ENCODE measurements around the gene SFXN5.

SFXN5 gene

DNA sequence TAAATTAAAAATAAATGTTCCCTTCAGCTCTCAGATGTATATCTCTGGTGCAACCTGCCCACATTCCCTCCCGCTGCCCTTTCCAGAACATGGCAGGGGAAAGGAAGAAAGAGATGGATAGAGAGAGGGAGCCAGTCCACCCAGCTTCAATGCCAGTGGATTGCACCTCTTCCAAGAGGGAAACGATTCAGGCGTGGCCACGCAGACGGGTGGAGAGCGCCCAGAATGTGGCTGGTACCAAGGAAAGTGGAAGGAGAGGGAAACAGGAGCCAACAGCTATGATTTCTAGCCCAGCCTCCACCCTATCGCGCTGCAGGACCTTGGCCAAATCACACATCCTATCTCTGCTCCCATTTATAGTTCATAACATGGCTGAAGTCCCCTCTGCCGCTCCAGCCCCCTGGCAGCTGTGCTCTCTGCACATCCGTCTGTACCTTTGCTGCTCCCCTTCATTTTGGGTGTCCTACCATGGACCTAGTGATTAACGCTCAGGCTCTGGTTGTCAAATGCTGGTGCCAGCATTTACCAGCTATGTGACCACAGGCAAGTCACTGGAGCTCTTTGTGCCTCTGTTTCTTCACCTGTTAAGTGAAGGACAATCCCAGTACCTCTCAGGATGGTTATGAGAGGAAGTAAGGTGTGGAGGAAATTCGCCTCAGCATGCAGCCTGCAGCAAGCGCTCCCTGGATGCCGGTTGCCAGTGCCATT, 66.5 kb downstream of the SFXN5 start:
- Histone ChIP-seq H3K27me3 (ENCODE audit: insufficient read depth, low read length) (no peaks in the 10 kb centered on the region), H3F3A (ENCODE audit: insufficient read depth, low read length) (no peaks in the 10 kb centered on the region), H3K4me2 (ENCODE audit: low read length) (no peak overlapping the region), H3K9me3 (ENCODE audit: low read length) (no peaks in the 10 kb centered on the region), H3K79me2 (ENCODE audit: insufficient read depth, low read length) (no peaks in the 10 kb centered on the region), H3K4me1 (ENCODE audit: insufficient read depth, low read length, severe bottlenecking) (no peaks in the 10 kb centered on the region), H3K4me3 (ENCODE audit: low read depth, low read length, poor library complexity, severe bottlenecking) (no peak overlapping the region), H3K9me2 (ENCODE audit: low read depth, low read length) (no peaks in the 10 kb centered on the region), H3K9ac (ENCODE audit: low read length) (no peak overlapping the region), H2AFZ (ENCODE audit: low read length) (no peak overlapping the region), H3K36me3 (ENCODE audit: insufficient read depth, low read length) (no peaks in the 10 kb centered on the region), H4K20me1 (ENCODE audit: insufficient read depth, low read length) (no peaks in the 10 kb centered on the region), H3K27ac (ENCODE audit: low read depth, low read length, poor library complexity, severe bottlenecking) (no peak overlapping the region)
- TF ChIP-seq, protein P1, sequence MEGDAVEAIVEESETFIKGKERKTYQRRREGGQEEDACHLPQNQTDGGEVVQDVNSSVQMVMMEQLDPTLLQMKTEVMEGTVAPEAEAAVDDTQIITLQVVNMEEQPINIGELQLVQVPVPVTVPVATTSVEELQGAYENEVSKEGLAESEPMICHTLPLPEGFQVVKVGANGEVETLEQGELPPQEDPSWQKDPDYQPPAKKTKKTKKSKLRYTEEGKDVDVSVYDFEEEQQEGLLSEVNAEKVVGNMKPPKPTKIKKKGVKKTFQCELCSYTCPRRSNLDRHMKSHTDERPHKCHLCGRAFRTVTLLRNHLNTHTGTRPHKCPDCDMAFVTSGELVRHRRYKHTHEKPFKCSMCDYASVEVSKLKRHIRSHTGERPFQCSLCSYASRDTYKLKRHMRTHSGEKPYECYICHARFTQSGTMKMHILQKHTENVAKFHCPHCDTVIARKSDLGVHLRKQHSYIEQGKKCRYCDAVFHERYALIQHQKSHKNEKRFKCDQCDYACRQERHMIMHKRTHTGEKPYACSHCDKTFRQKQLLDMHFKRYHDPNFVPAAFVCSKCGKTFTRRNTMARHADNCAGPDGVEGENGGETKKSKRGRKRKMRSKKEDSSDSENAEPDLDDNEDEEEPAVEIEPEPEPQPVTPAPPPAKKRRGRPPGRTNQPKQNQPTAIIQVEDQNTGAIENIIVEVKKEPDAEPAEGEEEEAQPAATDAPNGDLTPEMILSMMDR (IDR thresholded peaks at IDR 0.05; ENCODE audit: low read length), result no peak
- TF ChIP-seq EZH2 (IDR thresholded peaks at IDR 0.05; ENCODE audit: borderline replicate concordance, low read length), result no peak

GRCh38 chr2:73004466-73004865, 67.0 kb downstream of the SFXN5 start:
- no peak for TF ChIP-seq EZH2 (IDR thresholded peaks at IDR 0.05; ENCODE audit: borderline replicate concordance, low read length)
- TF ChIP-seq, protein P1 (IDR thresholded peaks at IDR 0.05; ENCODE audit: low read length), result no peak

GRCh38 chr2:73003027-73003426, 68.5 kb downstream of the SFXN5 start:
- Histone ChIP-seq H3K4me3 (ENCODE audit: low read depth, low read length, poor library complexity, severe bottlenecking) (no peak overlapping the region), H3K9me3 (ENCODE audit: low read length) (no peaks in the 10 kb centered on the region), H3K9ac (ENCODE audit: low read length) (no peak overlapping the region), H3F3A (ENCODE audit: insufficient read depth, low read length) (no peaks in the 10 kb centered on the region), H4K20me1 (ENCODE audit: insufficient read depth, low read length) (no peaks in the 10 kb centered on the region), H3K4me2 (ENCODE audit: low read length) (no peak overlapping the region), H3K4me1 (ENCODE audit: insufficient read depth, low read length, severe bottlenecking) (no peaks in the 10 kb centered on the region), H3K79me2 (ENCODE audit: insufficient read depth, low read length) (no peaks in the 10 kb centered on the region), H3K9me2 (ENCODE audit: low read depth, low read length) (no peaks in the 10 kb centered on the region), H3K36me3 (ENCODE audit: insufficient read depth, low read length) (no peaks in the 10 kb centered on the region), H3K27me3 (ENCODE audit: insufficient read depth, low read length) (no peaks in the 10 kb centered on the region), H3K27ac (ENCODE audit: low read depth, low read length, poor library complexity, severe bottlenecking) (no peak overlapping the region), H2AFZ (ENCODE audit: low read length) (no peak overlapping the region)
- TF ChIP-seq, protein P1 (IDR thresholded peaks at IDR 0.05; ENCODE audit: low read length), result no peak
- no peak for TF ChIP-seq EZH2 (IDR thresholded peaks at IDR 0.05; ENCODE audit: borderline replicate concordance, low read length)

More at GRCh38 chr2:73004466-73004865, 67.0 kb downstream of the SFXN5 start:
- Histone ChIP-seq H3F3A (ENCODE audit: insufficient read depth, low read length) (no peaks in the 10 kb centered on the region), H4K20me1 (ENCODE audit: insufficient read depth, low read length) (no peaks in the 10 kb centered on the region), H3K36me3 (ENCODE audit: insufficient read depth, low read length) (no peaks in the 10 kb centered on the region), H3K4me2 (ENCODE audit: low read length) (no peak overlapping the region), H3K4me3 (ENCODE audit: low read depth, low read length, poor library complexity, severe bottlenecking) (no peak overlapping the region), H3K79me2 (ENCODE audit: insufficient read depth, low read length) (no peaks in the 10 kb centered on the region), H3K9me2 (ENCODE audit: low read depth, low read length) (no peaks in the 10 kb centered on the region), H3K9me3 (ENCODE audit: low read length) (no peaks in the 10 kb centered on the region), H3K9ac (ENCODE audit: low read length) (no peak overlapping the region), H2AFZ (ENCODE audit: low read length) (no peak overlapping the region), H3K27ac (ENCODE audit: low read depth, low read length, poor library complexity, severe bottlenecking) (no peak overlapping the region), H3K4me1 (ENCODE audit: insufficient read depth, low read length, severe bottlenecking) (no peaks in the 10 kb centered on the region), H3K27me3 (ENCODE audit: insufficient read depth, low read length) (no peaks in the 10 kb centered on the region)
